ENCODE results near the gene SNRPE.

GRCh38 chr1:203913073-203913521 is 51.7 kb downstream of the SNRPE start:
- TF ChIP-seq CTCF (IDR thresholded peaks at IDR 0.05; ENCODE audit: low read depth, low read length) (no peak), EZH2phosphoT487 (IDR thresholded peaks at IDR 0.05; ENCODE audit: low read depth) (no peak)

All from OCI-LY3 (cell line).